Skeletal muscle tissue (tissue), 5 donors: ENCODE measurements around the gene MYO10. TPM values are rescaled to one million over a fixed set of nuclear protein-coding genes. Genes with fewer than 3 reads are reported as not detected.

ENCODE experiments used
- H3K27ac ChIP-seq: one replicate; pipeline ENCODE4 v1.7.0; 2013; ENCODE audit warnings: mild to moderate bottlenecking, low read depth, low read length, inconsistent platforms
- H3K27me3 ChIP-seq, 3 donors: one replicate each; pipeline ENCODE4 v1.7.0; 2013; ENCODE audit warnings: low read length in 3 of 3; ENCODE audit not compliant: control insufficient read depth in 3 of 3, insufficient read depth in 3 of 3
- H3K36me3 ChIP-seq, 3 donors: one replicate each; pipeline ENCODE4 v1.7.0; 2013; ENCODE audit warnings: low read length in 3 of 3; ENCODE audit not compliant: control insufficient read depth in 3 of 3, insufficient read depth in 3 of 3
- H3K4me1 ChIP-seq, 3 donors: one replicate each; pipeline ENCODE4 v1.7.0; 2013; ENCODE audit warnings: low read length in 3 of 3, mild to moderate bottlenecking in 3 of 3; ENCODE audit not compliant: control insufficient read depth in 3 of 3, insufficient read depth in 3 of 3
- H3K4me3 ChIP-seq, 3 donors: one replicate each; pipeline ENCODE4 v1.7.0; 2013; ENCODE audit warnings: low read length in 3 of 3
- H3K9ac ChIP-seq, 3 donors: one replicate each; pipeline ENCODE4 v1.7.0; 2013; ENCODE audit warnings: low read length in 3 of 3, mild to moderate bottlenecking in 3 of 3, moderate library complexity in 2 of 3, low read depth in 1 of 3
- H3K9me3 ChIP-seq, 3 donors: one replicate each; pipeline ENCODE4 v1.7.0; 2013; ENCODE audit warnings: low read length in 3 of 3; ENCODE audit not compliant: control insufficient read depth in 3 of 3
- small RNA-seq: library from RNA; depleted of rRNA; stranded (forward); fragments of <200 nt; gene quantifications from one replicate; pipeline ENCODE3, GENCODE V24; 2014
- total RNA-seq: library from RNA; depleted of rRNA; stranded (reverse); fragments of >200 nt; gene quantifications from one replicate; pipeline ENCODE4 v1.2.3, GENCODE V29; 2014
- donor health status: Osteomylitis.

The MYO10 gene
- total RNA-seq, 1 donor from 2014 or later = 27.1 TPM

GRCh38 chr5:16616536-16617273, 319.4 kb downstream of the MYO10 start, which contains the start of gene RETREG1:
Gene RETREG1, minus strand, starts transcription at chr5:16616997. Its CDS starts 26 bp downstream, at chr5:16616971.
- H3K4me1 ChIP-seq = peaks cover 8 to 11% (median 11%) of the 10 kb centered on the region in 3 donors
- H3K4me3 ChIP-seq = peak within 1 kb of the TSS; percentile 70 to 74 (median 70)
- peak within 1 kb of the TSS; percentile 59 to 72 (median 69) for H3K9ac ChIP-seq
- H3K27ac ChIP-seq = no peak within 1 kb of the TSS
- no peaks in the 10 kb centered on the region for H3K36me3 ChIP-seq
- peaks cover 0 to 7% (median 5%) of the 10 kb centered on the region in 3 donors for H3K27me3 ChIP-seq
- no peaks in the 10 kb centered on the region for H3K9me3 ChIP-seq

GRCh38 chr5:16615741-16616535, 320.1 kb downstream of the MYO10 start:
- H3K4me3 ChIP-seq = peak overlapping the region; percentile 70 to 74 (median 70)
- H3K27me3 ChIP-seq = peaks cover 0 to 7% (median 5%) of the 10 kb centered on the region in 3 donors
- H3K9ac ChIP-seq = peak overlapping the region; percentile 47 to 72 (median 69)
- no peaks in the 10 kb centered on the region for H3K9me3 ChIP-seq
- H3K4me1 ChIP-seq = peaks cover 8 to 11% (median 11%) of the 10 kb centered on the region in 3 donors
- H3K27ac ChIP-seq = no peak overlapping the region
- no peaks in the 10 kb centered on the region for H3K36me3 ChIP-seq

- Histone ChIP-seq H3K27me3 (peaks cover 0 to 13% (median 5%) of the 10 kb centered on the region in 3 donors), H3K9me3 (no peaks in the 10 kb centered on the region), H3K9ac (no peak overlapping the region), H3K4me1 (peaks cover 8 to 11% (median 11%) of the 10 kb centered on the region in 3 donors), H3K27ac (no peak overlapping the region), H3K4me3 (no peak overlapping the region), H3K36me3 (no peaks in the 10 kb centered on the region)
These were observed 324.1 kb downstream of the MYO10 start for GRCh38 chr5:16612007-16612406.

Small RNA genes lying within 50 kb of the gene (small RNA-seq; reads per million reads assigned to genes)
- gene RF00019 = not detected
- gene RNA5SP179 = not detected
- not detected for gene RNU6-660P
